Colonic mucosa (tissue), 4 donors: Measurements from ENCODE around the gene DISC1. TPM values are rescaled to one million over a fixed set of nuclear protein-coding genes. Genes with fewer than 3 reads are reported as not detected.

Source experiments
- DNase-seq: peaks from one replicate; pipeline ENCODE4 v3.0.0-alpha.2; 2020
- H3K27ac ChIP-seq: fragments of 200-600 bp; one replicate; pipeline ENCODE4 v1.8.0; 2021
- H3K27me3 ChIP-seq: fragments of 200-600 bp; one replicate; pipeline ENCODE4 v1.8.0; 2021
- H3K36me3 ChIP-seq: fragments of 200-600 bp; one replicate; pipeline ENCODE4 v1.8.0; 2021
- H3K4me1 ChIP-seq: fragments of 200-600 bp; one replicate; pipeline ENCODE4 v1.8.0; 2021; ENCODE audit warnings: mild to moderate bottlenecking
- H3K4me3 ChIP-seq: fragments of 200-600 bp; one replicate; pipeline ENCODE4 v1.8.0; 2021
- H3K9ac ChIP-seq, 2 donors: one replicate each; pipeline ENCODE4 v1.7.0; 2013; ENCODE audit warnings: control low read depth in 2 of 2, low read depth in 2 of 2, low read length in 2 of 2
- H3K9me3 ChIP-seq: fragments of 200-600 bp; one replicate; pipeline ENCODE4 v1.8.0; 2021
- intact Hi-C: fragments of 100-400 bp; cut with DNase I; formaldehyde crosslinking; loops from one replicate; pipeline ENCODE4 v1.14.1; 2022
- total RNA-seq, 2 donors: library from RNA; stranded (reverse); fragmentation: NEBNext Ultra II Directional in 1 of 2; extraction: Animal tissue kit (Norgen Biotek cat#: 25700) in 1 of 2; gene quantifications; one replicate each; pipeline ENCODE4 v1.2.1, GENCODE V29; 2021
- TF ChIP-seq, protein P1 (sequence below): fragments of 200-600 bp; IDR thresholded peaks from one replicate; pipeline ENCODE4 v1.8.0; 2022; ENCODE audit warnings: antibody characterized with exemption, mild to moderate bottlenecking
- donor health status: healthy.
- donor health status: DM: no; HTN: no; CAD: no.
- donor health status: DM: no; HTN: no; CAD: no.

The DISC1 gene
- total RNA-seq, 2 donors from 2014 or later, result 3.4 to 5.3 TPM

DNA sequence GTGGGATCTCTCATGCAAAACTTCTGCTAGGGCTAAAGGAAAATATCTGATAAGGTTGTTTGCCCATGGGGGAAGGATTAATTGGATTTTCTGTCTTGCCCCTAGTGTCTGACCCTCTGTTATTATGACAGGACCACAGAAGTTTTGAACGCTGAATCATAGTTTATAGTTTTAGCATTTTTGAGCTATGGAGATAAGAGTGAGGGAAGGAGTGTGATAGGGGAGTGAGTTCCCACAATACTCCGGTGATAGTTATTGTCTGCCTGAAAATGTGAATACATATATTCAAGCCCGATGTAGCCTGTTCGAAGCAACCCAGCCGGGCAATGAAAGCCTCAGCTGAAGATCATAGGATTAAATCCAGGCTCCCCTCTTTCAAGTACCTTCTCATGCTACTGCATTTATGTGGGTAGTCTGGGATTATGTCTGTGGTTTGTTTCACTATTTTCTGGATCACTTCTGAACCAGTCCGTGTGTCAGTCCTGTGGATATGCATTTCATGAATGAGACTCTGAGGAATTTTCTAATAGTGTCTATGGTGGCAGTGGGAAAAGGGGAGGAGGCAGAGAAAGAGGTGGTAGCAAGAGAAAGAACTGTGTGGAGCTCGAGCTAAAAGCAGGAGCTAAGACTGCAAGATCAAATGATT, 258.7 kb downstream of the DISC1 start:
- no peaks in the 10 kb centered on the region for H3K27me3 ChIP-seq
- TF ChIP-seq, protein P1, sequence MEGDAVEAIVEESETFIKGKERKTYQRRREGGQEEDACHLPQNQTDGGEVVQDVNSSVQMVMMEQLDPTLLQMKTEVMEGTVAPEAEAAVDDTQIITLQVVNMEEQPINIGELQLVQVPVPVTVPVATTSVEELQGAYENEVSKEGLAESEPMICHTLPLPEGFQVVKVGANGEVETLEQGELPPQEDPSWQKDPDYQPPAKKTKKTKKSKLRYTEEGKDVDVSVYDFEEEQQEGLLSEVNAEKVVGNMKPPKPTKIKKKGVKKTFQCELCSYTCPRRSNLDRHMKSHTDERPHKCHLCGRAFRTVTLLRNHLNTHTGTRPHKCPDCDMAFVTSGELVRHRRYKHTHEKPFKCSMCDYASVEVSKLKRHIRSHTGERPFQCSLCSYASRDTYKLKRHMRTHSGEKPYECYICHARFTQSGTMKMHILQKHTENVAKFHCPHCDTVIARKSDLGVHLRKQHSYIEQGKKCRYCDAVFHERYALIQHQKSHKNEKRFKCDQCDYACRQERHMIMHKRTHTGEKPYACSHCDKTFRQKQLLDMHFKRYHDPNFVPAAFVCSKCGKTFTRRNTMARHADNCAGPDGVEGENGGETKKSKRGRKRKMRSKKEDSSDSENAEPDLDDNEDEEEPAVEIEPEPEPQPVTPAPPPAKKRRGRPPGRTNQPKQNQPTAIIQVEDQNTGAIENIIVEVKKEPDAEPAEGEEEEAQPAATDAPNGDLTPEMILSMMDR, result no peak
- no peak overlapping the region for H3K4me3 ChIP-seq
- H3K4me1 ChIP-seq, result no peaks in the 10 kb centered on the region
- no peaks in the 10 kb centered on the region for H3K9me3 ChIP-seq
- H3K27ac ChIP-seq, result no peak overlapping the region
- no peak for DNase-seq
- H3K9ac ChIP-seq, result no peak overlapping the region
- intact Hi-C loops, result no loop called here
- no peaks in the 10 kb centered on the region for H3K36me3 ChIP-seq

DNA sequence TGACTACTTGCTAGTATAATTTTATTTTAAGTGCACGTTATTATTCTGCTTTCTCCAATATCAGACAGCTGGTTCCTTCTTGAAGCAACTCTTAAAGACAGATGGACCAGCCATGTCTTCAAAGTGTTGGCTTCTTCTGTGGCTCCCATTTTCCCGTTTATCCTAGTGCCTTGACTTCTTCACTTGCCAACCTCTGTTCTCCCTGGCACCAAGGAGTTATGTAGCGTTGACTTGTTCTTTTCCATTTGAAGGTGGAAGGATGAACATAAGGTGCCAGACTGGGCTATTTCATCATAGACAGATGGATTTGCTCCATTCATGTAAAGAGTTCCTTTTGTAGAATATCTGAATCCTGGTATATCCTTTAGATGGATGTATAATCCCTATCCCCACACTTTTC, 260.6 kb downstream of the DISC1 start:
- Histone ChIP-seq H3K36me3 (no peaks in the 10 kb centered on the region), H3K27ac (no peak overlapping the region), H3K9ac (no peak overlapping the region), H3K4me1 (no peaks in the 10 kb centered on the region), H3K27me3 (no peaks in the 10 kb centered on the region), H3K9me3 (no peaks in the 10 kb centered on the region), H3K4me3 (no peak overlapping the region)
- TF ChIP-seq, protein P1, result no peak
- intact Hi-C loops, result no loop called here
- DNase-seq, result no peak

DNA sequence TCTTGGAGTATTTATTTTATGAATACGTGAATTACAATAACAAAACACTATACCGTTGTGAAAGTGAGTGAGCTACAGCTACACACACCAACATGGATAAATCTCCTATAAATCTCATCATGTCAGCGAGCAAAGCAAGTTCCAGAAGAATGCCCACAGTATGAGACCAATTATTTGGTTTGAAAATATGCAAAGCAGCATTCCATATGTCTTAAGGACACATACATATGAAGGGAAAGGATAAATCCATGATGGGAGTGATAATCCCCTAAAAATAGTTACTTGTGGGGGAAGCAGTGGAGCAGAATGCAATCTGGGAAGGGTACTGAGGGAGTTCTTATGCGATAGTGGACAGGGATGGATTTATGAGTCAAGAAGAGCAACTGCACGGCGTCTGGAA, 261.3 kb downstream of the DISC1 start:
- H3K4me3 ChIP-seq, result no peak overlapping the region
- H3K27me3 ChIP-seq, result no peaks in the 10 kb centered on the region
- no peak for DNase-seq
- TF ChIP-seq, protein P1, result no peak
- intact Hi-C loops, result no loop called here
- H3K27ac ChIP-seq, result no peak overlapping the region
- H3K36me3 ChIP-seq, result no peaks in the 10 kb centered on the region
- no peak overlapping the region for H3K9ac ChIP-seq
- H3K4me1 ChIP-seq, result no peaks in the 10 kb centered on the region
- no peaks in the 10 kb centered on the region for H3K9me3 ChIP-seq

DNA sequence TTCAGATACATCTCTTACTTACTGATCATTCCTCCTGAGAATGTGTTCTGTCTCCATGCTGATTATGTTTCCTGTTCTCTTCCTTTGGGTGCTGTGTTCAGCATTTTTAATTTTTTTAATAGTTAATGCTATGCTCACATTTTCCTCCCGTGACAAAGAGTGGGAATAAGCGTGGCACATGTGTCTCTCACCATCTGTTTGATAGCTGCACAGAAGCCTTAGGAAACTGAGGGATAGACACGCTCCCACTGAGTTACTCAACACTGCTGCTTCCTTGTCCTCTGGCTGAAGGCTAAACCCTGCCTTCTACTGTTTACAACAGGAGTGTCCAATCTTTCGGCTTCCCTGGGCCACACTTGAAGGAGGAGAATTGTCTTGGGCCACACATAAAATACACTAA, 264.2 kb downstream of the DISC1 start:
- Histone ChIP-seq H3K9me3 (no peaks in the 10 kb centered on the region), H3K9ac (no peak overlapping the region), H3K36me3 (no peaks in the 10 kb centered on the region), H3K27me3 (no peaks in the 10 kb centered on the region), H3K27ac (no peak overlapping the region), H3K4me3 (no peak overlapping the region), H3K4me1 (no peaks in the 10 kb centered on the region)
- DNase-seq, result no peak
- intact Hi-C loops, result no loop called here
- TF ChIP-seq, protein P1, result no peak

DNA sequence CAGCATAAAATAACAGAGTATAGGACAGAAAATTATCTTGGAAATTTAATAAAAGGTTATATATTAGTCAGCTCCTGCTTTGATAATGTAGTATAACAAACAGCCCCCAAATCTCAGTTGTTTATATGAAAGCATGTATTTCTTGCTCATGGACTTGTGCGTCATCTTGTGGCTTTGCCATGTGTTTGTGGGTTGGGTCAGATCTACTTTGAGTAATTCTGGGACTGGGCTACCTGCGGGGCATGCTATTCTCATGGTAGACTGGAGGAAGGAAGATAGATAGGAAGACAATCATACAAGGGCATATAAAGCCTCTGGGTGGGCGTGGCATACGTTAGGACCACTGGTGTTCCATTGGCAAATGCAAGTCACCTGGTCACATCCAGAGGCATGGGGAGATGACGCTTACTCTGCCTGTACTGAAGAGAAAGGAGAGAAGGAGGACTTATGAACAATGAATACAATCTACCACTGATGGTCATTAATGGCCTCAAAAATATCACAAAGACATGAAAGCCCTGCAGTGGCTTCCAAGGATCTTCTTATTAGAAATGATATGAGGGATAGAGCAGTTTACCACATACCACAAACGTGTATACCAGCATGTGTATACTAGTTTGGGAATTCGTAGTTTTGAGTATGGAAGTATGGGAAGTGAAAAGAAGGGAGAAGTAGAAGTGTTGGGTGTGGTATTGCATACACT, 267.0 kb downstream of the DISC1 start:
- H3K9ac ChIP-seq, result no peak overlapping the region
- TF ChIP-seq, protein P1, result no peak
- H3K27ac ChIP-seq, result no peak overlapping the region
- intact Hi-C loops, result no loop called here
- H3K36me3 ChIP-seq, result no peaks in the 10 kb centered on the region
- H3K4me3 ChIP-seq, result no peak overlapping the region
- H3K9me3 ChIP-seq, result no peaks in the 10 kb centered on the region
- no peaks in the 10 kb centered on the region for H3K4me1 ChIP-seq
- H3K27me3 ChIP-seq, result no peaks in the 10 kb centered on the region
- no peak for DNase-seq
